ENCODE results near the gene SMAP2. TPM values are rescaled to one million over a fixed set of nuclear protein-coding genes. Genes with fewer than 3 reads are reported as not detected.

SMAP2 gene
- total RNA-seq, 1 donor from 2014 or later: 196 TPM

DNA sequence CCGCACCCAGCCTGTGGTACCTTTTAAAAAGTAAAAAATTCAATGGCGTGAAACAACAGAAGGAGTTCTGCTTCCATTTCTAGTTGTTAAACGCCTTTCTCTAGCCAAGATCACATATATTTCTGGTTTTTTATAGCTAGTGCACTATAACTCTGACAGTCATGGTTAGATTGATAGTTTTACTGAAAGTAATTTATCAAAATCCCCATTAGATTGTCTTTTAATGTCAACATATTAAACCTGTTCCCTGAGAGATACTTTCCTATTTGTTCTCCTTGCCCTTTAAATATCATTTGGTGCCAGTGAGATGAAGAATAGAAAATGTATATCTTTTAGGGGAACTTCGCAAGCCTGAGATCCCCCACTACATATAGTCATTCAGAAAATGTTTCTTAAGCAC, 7.3 kb downstream of the SMAP2 start:
- Mint-ChIP-seq H3K9me3 (no peaks in the 10 kb centered on the region), H3K36me3 (ENCODE audit: low read depth) (peaks cover 50% of the 10 kb centered on the region), H3K4me1 (ENCODE audit: low read depth) (peaks cover 92% of the 10 kb centered on the region), H3K27ac (peak overlapping the region; percentile 99), H3K27me3 (ENCODE audit: insufficient read depth) (no peaks in the 10 kb centered on the region), H3K4me3 (peak overlapping the region; percentile 82)
- DNase-seq (ENCODE audit: low spot score): no peak
- intact Hi-C loops (cut with micrococcal nuclease): loop anchor here (1.0 to 10.0 kb wide), 3 partner anchors 14 to 426 kb away; partner anchors contain the start of gene MFSD2A

DNA sequence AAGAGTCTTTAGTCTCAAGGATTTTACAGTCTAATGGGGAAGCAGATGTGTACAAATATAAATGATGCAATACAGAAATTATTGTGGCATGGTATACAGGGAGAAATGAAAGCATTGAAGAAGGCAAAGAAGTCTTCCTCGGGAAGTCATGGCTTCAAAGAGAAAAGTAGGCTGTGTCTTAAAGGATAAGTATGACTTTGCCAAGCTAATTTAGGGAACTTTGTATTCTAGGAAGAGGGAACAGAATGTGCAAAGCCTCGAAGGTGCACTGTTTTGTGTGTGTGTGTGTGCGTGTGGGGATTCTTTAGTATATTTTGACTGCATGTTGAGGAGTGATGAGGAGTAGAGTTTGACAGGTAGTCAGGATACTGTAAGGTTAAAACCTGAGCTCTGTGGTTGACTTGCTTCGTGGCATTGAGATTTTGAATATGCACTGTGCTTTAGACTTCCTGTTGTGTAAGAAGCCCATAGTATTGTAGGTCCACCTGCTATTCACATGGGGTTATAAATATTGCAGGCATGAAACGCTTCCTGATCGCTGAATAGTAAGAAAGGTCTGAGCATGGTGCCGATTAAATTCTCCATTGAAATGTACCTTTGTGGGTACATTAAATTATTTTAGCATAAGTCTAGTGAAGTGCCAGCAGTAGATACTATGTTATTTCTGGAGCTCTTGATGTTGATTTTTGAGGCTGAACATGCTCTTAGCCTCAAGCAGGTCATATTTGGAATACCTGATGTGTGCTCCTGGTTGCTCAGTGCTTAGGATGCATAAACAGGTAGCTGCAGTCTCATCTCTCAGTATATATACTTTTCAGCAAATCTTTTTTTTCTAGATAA, 8.0 kb downstream of the SMAP2 start:
- DNase-seq (ENCODE audit: low spot score): no peak
- intact Hi-C loops (cut with micrococcal nuclease): loop anchor here (1.0 to 10.0 kb wide), 3 partner anchors 13 to 427 kb away; partner anchors contain the start of gene MFSD2A
- peaks cover 94% of the 10 kb centered on the region for H3K4me1 Mint-ChIP-seq (ENCODE audit: low read depth)

DNA sequence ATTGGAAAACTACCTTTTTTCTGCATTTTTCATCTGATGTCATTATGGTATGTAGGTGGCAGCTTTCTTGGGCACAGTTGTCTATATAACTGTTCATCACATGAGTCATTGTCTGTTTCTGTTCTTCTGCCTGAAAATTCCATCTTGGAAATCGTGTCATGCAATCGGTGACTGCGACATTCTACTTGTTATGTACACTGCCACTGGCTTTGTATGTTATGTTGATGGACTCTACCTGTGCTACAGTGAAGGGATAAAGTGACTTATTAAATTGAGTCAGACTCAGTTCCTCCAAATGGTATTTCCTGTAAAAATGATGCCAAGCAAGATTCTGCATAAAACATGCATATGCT, 8.6 kb downstream of the SMAP2 start:
- H3K9me3 Mint-ChIP-seq: no peaks in the 10 kb centered on the region
- H3K36me3 Mint-ChIP-seq (ENCODE audit: low read depth): peaks cover 43% of the 10 kb centered on the region
- H3K4me3 Mint-ChIP-seq: peak overlapping the region; percentile 82
- DNase-seq (ENCODE audit: low spot score): no peak
- H3K4me1 Mint-ChIP-seq (ENCODE audit: low read depth): peaks cover 91% of the 10 kb centered on the region
- intact Hi-C loops (cut with micrococcal nuclease): loop anchor here (10.0 kb wide), 1 partner anchor 427 kb away; the partner anchor contains the start of gene MFSD2A
- peak overlapping the region; percentile 99 for H3K27ac Mint-ChIP-seq
- no peaks in the 10 kb centered on the region for H3K27me3 Mint-ChIP-seq (ENCODE audit: insufficient read depth)

More for the DNA sequence above, 8.0 kb downstream of the SMAP2 start:
- peak overlapping the region; percentile 82 for H3K4me3 Mint-ChIP-seq
- peak overlapping the region; percentile 99 for H3K27ac Mint-ChIP-seq
- no peaks in the 10 kb centered on the region for H3K27me3 Mint-ChIP-seq (ENCODE audit: insufficient read depth)
- peaks cover 47% of the 10 kb centered on the region for H3K36me3 Mint-ChIP-seq (ENCODE audit: low read depth)
- no peaks in the 10 kb centered on the region for H3K9me3 Mint-ChIP-seq

DNA sequence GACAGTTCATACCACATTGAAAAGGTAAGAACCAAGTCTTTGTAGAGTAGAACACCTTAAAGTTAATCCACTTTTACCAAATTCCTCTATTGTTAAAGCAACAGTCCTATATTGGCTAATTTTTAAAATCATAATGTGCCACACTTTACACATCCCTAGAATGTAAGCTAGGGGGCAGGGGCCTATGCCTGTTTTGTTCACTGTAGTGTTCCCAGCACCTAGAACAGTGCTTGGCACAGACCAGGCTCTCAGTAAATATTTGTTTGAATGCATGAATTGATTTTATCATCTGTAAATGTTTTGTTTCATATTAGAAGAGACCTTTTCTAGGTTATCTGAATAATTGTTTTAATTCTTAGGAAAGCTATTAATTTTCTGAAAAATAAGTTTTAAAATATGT, 9.1 kb downstream of the SMAP2 start:
- intact Hi-C loops (cut with micrococcal nuclease): loop anchor here (10.0 kb wide), 1 partner anchor 428 kb away; the partner anchor contains the start of gene MFSD2A
- Mint-ChIP-seq H3K4me1 (ENCODE audit: low read depth) (peaks cover 89% of the 10 kb centered on the region), H3K9me3 (no peaks in the 10 kb centered on the region), H3K4me3 (peak overlapping the region; percentile 82), H3K27ac (peak overlapping the region; percentile 99), H3K27me3 (ENCODE audit: insufficient read depth) (no peaks in the 10 kb centered on the region), H3K36me3 (ENCODE audit: low read depth) (peaks cover 39% of the 10 kb centered on the region)
- no peak for DNase-seq (ENCODE audit: low spot score)

DNA sequence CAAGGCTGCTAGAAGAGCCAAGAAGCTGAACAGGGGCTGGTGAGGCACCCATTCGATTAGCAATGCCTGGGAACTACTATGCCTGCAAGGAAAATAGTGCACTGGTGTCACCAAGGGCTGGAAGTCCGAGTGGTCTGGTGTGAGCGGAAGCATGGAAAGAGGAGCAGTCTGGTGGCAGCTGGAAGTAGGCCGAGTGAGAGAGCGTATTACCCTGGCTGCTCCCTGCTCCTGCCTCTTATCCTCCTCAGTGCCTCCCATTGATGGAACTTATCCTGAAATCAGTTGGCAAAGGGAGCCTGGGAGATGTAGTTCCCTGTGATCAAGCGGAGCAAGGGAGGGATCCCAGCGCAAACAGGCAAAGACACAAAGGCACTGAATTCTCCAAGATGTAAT, 9.6 kb downstream of the SMAP2 start:
- Mint-ChIP-seq H3K27ac (peak overlapping the region; percentile 99), H3K36me3 (ENCODE audit: low read depth) (peaks cover 38% of the 10 kb centered on the region), H3K4me1 (ENCODE audit: low read depth) (peaks cover 84% of the 10 kb centered on the region), H3K9me3 (no peaks in the 10 kb centered on the region), H3K4me3 (peak overlapping the region; percentile 82), H3K27me3 (ENCODE audit: insufficient read depth) (no peaks in the 10 kb centered on the region)
- no peak for DNase-seq (ENCODE audit: low spot score)
- intact Hi-C loops (cut with micrococcal nuclease): loop anchor here (10.0 kb wide), 1 partner anchor 428 kb away; the partner anchor contains the start of gene MFSD2A

DNA sequence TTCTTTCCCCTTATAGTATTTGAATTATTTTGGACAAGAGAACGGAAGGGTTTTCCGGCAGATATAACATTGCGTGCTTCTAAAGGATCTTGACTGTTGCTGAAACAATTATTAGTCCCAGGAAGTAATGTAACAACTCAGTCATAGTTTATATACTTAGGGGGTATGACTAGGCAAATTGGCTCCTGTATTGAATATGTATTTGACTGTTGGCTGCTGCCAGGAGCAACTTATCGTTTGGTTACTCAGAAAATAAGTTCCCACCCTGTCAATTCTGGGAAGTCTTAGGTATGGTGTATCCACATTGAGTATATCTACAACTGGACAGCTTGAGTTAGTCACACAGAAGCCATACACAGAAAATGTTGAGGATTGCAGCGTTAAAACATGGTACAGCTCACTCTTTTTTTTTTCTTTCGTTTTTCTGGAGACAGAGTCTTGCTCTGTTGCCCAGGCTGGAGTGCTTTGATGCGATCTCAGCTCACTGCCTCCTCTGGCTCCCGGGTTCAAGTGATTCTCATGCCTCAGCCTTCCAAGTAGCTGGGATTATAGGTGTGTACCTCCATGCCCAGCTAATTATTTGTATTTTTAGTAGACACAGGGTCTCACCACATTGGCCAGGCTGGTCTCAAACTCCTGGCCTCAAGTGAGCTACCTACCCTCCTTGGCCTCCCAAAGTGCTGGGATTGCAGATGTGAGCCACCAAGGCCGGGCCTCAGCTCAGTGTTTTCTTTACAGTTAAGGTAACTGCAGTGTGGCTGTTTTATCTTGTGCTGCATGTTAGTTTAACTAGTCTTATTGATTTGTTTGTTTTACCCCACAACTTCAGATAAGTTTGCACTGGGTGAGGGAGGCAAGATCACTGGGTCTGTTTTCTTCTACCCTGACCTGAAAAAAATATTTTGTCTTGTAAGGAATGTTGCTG, 10.2 kb downstream of the SMAP2 start:
- peaks cover 84% of the 10 kb centered on the region for H3K4me1 Mint-ChIP-seq (ENCODE audit: low read depth)
- no peaks in the 10 kb centered on the region for H3K9me3 Mint-ChIP-seq
- intact Hi-C loops (cut with micrococcal nuclease): loop anchor here (2.0 to 10.0 kb wide), 2 partner anchors 343 to 429 kb away; partner anchors contain the start of genes CAP1 and MFSD2A
- H3K27me3 Mint-ChIP-seq (ENCODE audit: insufficient read depth): no peaks in the 10 kb centered on the region
- peak overlapping the region; percentile 99 for H3K27ac Mint-ChIP-seq
- DNase-seq (ENCODE audit: low spot score): no peak
- peak overlapping the region; percentile 82 for H3K4me3 Mint-ChIP-seq
- peaks cover 37% of the 10 kb centered on the region for H3K36me3 Mint-ChIP-seq (ENCODE audit: low read depth)

DNA sequence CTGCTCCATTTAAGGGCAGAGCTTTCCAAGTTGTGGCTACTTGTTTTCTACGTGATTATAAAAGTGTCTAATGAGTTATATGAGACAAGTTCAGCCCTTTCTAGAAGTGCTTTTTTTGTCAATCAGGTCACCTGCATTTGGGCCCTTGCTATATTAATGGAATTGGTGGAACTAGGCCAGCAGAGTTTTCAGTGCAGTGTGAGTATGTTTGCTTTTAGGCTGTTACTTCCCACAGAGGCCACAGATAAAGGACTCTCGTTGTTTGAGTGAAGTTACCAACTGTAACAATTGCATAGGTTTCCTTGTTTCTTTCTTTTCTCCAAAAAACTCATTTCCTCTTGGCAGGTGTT, 10.9 kb downstream of the SMAP2 start:
- no peaks in the 10 kb centered on the region for H3K9me3 Mint-ChIP-seq
- peak overlapping the region; percentile 99 for H3K27ac Mint-ChIP-seq
- intact Hi-C loops (cut with micrococcal nuclease): loop anchor here (2.0 to 10.0 kb wide), 2 partner anchors 344 to 430 kb away; partner anchors contain the start of genes CAP1 and MFSD2A
- peaks cover 42% of the 10 kb centered on the region for H3K36me3 Mint-ChIP-seq (ENCODE audit: low read depth)
- H3K4me1 Mint-ChIP-seq (ENCODE audit: low read depth): peaks cover 87% of the 10 kb centered on the region
- H3K27me3 Mint-ChIP-seq (ENCODE audit: insufficient read depth): no peaks in the 10 kb centered on the region
- peak overlapping the region; percentile 82 for H3K4me3 Mint-ChIP-seq
- no peak for DNase-seq (ENCODE audit: low spot score)

DNA sequence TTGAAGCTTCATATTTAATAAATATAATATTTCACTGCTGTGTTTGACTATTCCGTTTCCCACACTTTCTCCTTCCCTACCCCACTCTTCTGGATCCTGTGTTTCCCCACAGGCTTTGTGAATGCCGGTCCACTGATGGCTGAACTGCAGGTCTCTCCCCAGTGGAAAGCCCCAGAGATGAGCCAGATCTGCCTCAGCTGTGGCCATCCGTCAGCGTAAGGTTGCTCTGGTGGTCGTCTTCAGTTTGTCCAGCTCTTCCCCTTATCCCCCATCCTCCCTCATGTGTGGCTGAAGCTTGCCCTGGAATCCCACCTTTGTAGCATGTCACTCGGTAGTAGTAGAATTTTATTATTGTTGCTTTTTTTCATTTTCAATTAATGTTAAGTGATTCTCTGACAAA, 11.4 kb downstream of the SMAP2 start:
- Mint-ChIP-seq H3K27ac (peak overlapping the region; percentile 99), H3K27me3 (ENCODE audit: insufficient read depth) (no peaks in the 10 kb centered on the region), H3K4me3 (peak overlapping the region; percentile 82), H3K36me3 (ENCODE audit: low read depth) (peaks cover 42% of the 10 kb centered on the region), H3K4me1 (ENCODE audit: low read depth) (peaks cover 89% of the 10 kb centered on the region), H3K9me3 (no peaks in the 10 kb centered on the region)
- intact Hi-C loops (cut with micrococcal nuclease): loop anchor here (1.0 to 10.0 kb wide), 7 partner anchors 10 to 430 kb away; partner anchors contain the start of genes CAP1, MFSD2A and RLF
- DNase-seq (ENCODE audit: low spot score): no peak

DNA sequence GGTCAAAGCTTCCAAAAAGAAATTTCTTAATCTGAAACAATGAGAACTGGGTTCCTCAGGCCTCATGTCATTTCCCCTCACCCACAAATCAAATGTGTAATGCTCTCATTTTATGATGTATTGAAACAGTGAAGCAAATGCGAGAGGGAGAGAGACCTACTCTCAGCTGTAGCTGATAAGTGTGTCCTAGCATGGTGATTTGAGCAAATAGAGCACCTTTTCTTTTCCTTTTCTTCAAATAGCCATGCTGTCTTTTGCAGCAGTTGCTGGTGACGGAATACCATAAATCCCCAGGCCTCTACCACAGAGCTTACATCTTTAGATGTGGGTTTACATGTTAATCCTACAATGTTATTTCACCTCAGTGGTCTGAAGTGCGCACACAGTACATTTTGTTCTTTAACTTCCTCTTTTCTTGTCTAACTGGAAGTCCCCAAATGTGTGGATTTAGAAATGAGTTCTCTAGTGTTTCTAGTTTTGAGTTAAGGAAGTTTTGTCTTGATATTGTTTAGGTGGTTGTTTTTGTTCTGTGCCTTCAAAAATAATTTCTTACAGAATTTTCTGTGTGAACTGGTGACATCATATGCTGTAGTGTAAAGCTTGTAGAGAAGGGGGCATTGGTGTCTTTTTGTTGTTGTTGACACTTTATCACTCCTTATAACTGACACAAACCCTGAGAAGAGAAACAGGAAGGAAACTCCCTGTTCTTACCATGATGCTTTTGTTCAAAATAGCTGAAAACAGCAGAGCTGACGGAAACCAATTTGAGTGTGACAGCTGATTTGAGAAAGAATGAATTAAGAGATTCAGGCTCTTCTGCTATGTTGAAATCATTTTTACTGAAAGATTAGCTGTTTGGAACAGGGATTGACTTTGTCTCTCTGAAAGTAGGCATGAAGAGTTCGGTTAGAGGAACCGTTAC, 12.2 kb downstream of the SMAP2 start:
- DNase-seq (ENCODE audit: low spot score): peak; percentile 73
- no peaks in the 10 kb centered on the region for H3K27me3 Mint-ChIP-seq (ENCODE audit: insufficient read depth)
- H3K4me3 Mint-ChIP-seq: peak overlapping the region; percentile 82
- H3K36me3 Mint-ChIP-seq (ENCODE audit: low read depth): peaks cover 45% of the 10 kb centered on the region
- no peaks in the 10 kb centered on the region for H3K9me3 Mint-ChIP-seq
- peaks cover 89% of the 10 kb centered on the region for H3K4me1 Mint-ChIP-seq (ENCODE audit: low read depth)
- intact Hi-C loops (cut with micrococcal nuclease): loop anchor here (1.0 to 10.0 kb wide), 10 partner anchors 9 to 431 kb away; partner anchors contain the start of genes CAP1, MFSD2A and RLF
- peak overlapping the region; percentile 99 for H3K27ac Mint-ChIP-seq

DNA sequence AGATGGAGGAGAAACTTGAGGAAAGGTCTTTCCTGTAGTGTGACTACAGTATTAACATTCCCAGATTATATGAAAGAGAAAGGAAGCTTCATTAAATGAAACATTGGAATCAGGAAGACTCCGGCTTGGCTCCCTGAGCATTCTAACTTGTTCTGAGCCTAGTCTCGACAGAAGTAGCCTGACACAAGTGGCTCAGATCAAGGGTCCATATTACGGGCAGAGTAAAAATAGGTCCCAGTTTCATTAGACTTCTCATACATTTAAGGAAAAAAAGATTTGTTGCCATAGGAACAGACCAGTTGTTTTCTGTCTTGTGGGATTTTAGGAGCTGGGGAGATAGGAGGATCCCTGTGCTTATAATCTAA, 12.8 kb downstream of the SMAP2 start:
- H3K36me3 Mint-ChIP-seq (ENCODE audit: low read depth): peaks cover 42% of the 10 kb centered on the region
- intact Hi-C loops (cut with micrococcal nuclease): loop anchor here (1.0 to 10.0 kb wide), 5 partner anchors 8 to 432 kb away; partner anchors contain the start of genes MFSD2A and RLF
- H3K4me1 Mint-ChIP-seq (ENCODE audit: low read depth): peaks cover 89% of the 10 kb centered on the region
- no peaks in the 10 kb centered on the region for H3K9me3 Mint-ChIP-seq
- H3K27ac Mint-ChIP-seq: peak overlapping the region; percentile 99
- no peaks in the 10 kb centered on the region for H3K27me3 Mint-ChIP-seq (ENCODE audit: insufficient read depth)
- peak overlapping the region; percentile 82 for H3K4me3 Mint-ChIP-seq
- DNase-seq (ENCODE audit: low spot score): no peak

DNA sequence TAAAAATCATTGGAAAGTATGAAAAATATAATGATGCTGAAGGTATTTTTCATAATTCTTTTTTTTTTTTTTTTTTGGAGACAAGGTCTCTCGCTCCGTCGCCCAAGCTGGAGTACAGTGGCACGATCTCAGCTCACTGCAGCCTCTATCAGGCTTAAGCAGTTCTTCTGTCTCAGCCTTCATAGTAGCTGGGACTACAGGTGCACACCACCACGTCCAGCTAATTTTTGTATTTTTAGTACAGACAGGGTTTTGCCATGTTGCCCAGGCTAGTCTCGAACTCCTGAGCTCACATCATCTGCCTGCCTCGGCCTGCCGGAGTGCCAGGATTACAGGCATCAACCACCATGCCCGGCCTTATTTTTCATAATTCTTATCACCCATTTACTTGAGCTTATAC, 13.3 kb downstream of the SMAP2 start:
- H3K4me3 Mint-ChIP-seq: peak overlapping the region; percentile 82
- no peaks in the 10 kb centered on the region for H3K27me3 Mint-ChIP-seq (ENCODE audit: insufficient read depth)
- H3K27ac Mint-ChIP-seq: peak overlapping the region; percentile 99
- intact Hi-C loops (cut with micrococcal nuclease): loop anchor here (1.0 to 10.0 kb wide), 5 partner anchors 8 to 432 kb away; partner anchors contain the start of genes MFSD2A and RLF
- H3K36me3 Mint-ChIP-seq (ENCODE audit: low read depth): peaks cover 40% of the 10 kb centered on the region
- H3K4me1 Mint-ChIP-seq (ENCODE audit: low read depth): peaks cover 89% of the 10 kb centered on the region
- no peak for DNase-seq (ENCODE audit: low spot score)
- H3K9me3 Mint-ChIP-seq: no peaks in the 10 kb centered on the region

Data from activated T-helper 1 cell treated with anti-CD3 and anti-CD28 coated beads, Interleukin-12 subunit alpha, Interleukin-12 subunit beta, Interleukin-2, Interleukin-4 antibody, amounts not matched to agents 30 ng/mL and 10 ng/mL and 1 ng/mL, durations not matched to agents 14 hours and 24 hours and 36 hours (primary cell).